GM19035 (cell line): ENCODE measurements around the gene DEPP1.

Source experiments
- ATAC-seq: cut with Tn5 transposase; IDR thresholded peaks from one replicate; pipeline ENCODE4 v1.9.1; 2021; ENCODE audit not compliant: unreplicated experiment

Gene DEPP1

DNA sequence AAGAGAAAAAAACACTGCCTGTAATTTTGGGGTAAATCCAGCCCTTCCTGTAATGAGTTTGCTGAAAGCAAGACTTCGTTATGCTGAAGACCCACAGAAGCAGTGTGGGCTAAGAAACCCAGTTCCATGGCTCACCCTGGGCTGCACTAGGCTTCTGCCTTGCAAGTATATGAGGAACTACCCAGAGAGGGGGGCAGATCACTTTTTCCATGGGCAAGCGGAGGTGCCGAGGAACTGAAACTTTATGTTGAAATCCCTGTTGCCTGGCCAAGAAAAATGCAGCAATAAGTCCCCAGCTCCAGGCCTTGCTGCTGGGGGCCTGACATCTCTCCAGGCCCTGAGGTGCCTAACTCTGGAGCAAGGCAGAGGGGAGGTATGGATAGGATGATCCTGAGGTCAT is 10.5 kb downstream of the DEPP1 start:
- ATAC-seq = no peak

DNA sequence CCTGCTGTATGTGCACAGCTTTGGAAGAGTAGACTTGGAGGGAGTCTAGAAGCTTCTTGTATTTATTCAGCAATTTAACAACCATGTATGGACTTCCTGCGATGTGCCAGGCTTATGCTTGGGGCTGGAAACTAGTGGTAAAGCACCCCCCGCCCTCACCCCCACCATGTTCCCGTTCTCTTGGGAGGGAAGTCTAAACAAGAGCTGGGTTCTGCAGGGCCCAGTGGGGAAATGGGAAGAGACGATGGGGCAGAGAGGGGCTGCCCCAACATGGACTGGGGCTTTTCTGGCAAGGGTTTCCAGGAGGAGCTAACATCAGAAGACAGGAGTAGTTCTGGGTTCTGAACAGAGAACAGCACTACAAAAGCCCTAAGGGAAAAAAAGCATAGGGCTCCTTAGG is 11.0 kb downstream of the DEPP1 start:
- no peak for ATAC-seq

DNA sequence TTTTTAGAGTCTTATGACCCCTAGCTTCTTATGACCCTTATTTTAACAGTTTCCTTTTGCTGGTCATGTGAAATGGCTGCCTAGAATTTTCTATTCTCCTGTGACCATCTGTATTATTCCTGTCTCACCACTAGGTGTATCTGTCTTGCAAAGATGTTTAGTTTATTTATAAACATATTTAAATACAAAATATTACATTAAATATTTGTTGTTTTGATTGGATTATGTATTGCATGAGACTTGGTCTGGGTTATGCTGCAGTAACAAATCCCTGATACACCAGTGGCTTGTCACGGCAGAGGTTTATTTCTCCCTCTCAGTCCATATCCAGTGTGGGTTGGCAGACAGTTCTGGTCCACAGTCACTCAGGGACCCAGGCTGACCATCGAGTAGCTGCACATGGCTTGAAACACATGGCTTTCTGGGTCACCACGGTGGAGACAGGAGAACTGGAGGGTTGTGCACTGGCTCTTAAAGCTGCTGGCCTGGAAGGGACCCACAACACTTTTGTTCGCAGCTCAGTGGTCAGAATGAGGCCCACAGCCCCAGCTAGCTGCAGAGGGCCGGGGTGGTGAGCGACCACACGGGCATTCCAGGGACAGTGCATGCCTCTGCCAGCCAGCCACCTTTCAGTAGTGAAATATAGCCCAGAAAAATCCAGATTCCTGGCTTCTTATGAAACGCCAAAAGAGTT is 11.6 kb downstream of the DEPP1 start:
- ATAC-seq = no peak

DNA sequence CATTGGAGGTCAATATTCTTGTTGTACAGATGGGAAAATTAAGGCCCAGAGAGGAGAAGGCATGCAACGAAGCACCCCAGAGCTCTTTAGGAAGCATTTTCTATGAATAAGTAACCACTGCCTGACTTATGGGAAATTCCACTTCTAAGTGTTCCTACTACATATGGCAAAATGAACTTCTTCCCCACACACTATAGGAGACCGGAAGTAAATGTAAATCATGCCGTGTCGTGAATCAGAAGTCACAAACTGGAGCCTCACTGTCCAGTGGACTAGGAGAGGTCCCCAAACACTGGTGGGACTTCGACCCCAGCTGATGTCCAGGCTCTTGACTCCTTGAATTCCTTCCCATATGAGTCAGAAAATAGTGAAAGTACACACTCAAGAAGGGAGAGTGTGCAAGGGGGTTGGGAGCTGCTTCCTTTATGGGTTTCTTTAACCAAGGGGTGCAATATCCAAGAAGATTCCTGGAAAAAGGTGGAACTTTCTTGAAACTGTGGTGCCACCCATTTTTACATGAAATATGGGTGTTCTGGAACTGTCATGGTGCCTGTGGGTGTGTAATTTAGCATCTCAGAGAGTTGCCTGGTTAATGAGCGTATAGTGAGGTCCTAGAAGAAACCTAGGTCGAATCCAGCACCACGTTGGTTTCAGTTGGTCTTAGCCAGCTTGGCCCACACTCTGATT is 12.3 kb downstream of the DEPP1 start:
- ATAC-seq = peak; percentile 36

DNA sequence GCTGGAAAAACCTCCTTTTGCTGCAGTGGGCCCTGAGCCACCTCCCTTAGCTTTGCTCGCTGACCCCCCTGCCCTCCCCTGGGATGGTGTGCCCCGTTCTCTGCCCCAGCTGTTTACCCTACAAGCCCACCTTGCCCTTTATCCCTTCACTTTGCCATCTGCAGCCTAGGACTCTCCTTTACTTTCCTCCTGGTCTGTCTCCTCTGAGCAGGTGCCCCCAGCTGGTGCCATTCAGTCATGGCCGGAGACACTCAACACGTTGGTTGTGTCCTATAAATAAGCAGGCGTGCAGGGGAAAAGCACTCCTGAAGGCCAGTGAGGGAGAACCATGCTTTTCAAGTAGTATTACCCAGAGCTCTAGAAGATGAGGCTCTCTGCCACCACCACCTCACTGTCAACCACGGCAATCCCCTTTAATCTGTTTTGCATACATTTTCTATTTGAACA is 12.9 kb downstream of the DEPP1 start:
- ATAC-seq = peak; percentile 43

DNA sequence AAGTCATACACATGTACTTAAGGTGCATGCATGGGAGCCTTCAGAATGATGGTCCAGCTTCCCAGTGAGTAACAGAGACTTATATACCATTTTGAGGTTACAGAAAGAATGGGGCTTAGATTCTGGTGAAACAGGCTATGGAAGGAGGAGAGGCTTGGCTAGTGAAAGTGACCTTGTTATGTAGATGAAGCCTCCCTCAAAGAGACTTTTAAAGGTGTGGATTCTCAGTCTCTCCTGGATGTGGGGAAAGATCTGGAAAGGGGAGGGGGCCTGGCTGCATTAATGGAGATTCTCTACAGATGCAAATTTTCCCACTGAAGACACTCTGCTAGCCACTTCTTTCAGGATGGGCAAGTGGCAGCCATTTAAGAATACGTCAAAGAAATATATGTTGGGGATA is 13.5 kb downstream of the DEPP1 start:
- ATAC-seq = no peak

DNA sequence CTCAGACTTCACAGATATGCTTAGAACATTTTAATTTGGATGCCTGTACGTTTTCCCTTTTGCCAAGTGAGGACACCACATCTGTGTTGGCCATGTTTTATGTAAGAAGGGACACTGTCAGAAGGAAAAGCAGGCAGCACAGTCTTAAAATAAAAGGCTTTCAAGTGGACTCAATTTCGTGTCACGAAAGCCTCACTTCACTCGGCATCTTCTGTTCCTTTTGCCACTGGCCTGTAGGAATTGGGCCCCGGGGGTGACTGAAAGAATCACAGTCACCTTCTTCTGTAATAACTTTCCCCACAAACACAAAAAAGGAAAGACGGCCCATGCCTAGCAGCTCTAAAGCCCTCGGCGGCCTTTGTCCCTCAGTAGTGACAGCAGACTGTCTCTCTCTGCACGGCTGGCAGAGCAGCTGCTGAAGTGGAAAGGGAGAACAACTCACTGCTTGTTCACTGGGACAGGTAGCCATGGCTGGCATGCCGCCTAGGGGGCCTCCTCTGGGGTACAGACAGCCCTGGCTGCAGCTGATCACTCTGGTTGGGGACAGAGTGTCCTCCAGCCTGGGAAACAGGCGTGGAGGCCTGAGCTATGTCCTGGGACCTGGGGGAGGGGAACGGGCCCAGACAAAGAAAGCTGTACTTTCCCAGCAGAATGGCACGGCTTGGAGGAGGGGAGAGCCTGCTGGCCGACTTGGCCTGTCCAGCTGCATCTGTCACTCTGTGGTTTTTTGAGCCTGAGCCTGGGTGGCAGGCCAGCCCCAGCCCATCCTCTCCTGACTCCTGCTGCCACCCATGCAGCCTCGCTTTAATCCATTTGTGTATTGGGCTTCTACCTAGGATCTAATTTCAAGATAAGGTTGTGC is 14.6 kb downstream of the DEPP1 start:
- no peak for ATAC-seq

DNA sequence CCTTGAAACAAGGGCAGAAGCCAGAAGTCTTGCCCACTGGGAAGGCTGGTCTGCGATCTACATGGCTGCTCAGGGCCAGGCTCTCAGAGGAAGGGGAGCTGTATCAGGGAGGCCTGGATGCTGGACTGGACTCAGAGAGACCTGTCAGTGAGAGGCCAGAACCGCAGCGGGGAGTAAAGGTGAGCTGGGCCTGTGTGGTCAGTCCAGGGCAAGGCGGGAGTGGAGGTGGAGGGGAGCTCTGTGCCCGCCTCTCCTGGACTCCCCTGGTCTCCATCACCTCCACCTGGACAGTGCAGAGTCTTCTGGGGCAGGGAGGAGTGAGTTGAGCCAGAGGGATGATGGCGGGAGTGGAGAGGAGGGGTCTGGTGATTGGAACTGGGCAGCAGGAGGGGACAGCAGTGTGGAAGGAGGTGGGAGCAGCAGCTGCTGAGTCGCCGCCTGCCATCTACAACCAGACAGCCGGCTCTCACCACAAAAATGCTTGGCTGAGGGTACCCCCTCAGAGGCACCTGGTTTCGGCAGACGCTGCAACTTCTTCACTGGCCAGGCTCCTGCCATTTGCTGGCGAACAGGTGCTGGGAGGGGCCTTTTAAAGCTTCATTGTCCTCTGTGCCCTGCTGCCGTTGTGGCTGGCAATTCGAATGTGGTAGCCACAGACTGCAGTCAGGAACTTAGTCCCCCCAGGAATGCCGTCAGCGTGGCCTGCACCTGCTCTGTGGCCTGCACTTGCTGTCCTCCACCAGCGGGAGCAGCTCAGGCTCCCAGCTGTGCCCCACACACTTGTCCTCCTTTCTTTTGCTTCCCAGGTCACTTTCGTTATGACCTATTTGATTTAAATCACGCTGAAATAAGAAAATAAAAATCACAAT is 15.5 kb downstream of the DEPP1 start:
- ATAC-seq = no peak

DNA sequence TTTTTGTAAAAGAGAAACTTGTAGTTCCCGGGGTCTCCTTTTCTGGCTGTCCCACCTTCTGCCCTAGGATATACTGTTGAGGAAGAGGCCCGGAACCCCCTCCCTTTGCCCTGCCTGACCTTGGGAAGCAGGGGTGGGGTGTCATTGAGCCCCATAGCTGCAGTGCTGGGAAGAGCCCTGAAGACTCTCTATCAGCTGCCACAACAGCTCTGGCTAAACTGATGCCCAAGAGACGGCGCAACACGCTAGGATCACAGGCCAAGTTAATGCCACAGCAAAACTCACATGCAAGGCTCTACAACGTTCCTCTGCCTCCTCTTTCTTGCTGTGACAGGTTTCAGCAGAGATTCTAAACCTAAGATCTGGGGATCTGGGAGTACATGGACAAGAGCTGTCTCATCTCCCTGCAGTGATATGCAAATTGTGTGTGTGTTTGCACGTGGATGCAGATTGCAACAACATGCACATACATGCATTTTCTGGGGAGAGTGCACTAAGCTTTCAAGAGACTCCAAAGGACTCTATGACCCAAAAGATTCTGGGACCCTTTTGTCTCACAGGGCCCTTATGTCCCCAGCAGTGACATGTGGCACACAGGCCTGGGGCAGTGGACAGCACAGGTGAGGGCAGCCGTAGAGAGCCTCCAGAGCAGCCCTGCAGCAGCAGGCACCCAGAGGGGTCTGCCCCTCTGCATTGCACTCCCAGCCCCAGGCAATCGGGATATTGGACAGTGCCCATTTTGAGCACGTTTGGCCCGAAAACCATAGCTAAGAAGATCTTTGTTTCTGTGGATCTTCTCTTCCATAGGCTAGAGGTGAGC is 16.5 kb downstream of the DEPP1 start:
- no peak for ATAC-seq

DNA sequence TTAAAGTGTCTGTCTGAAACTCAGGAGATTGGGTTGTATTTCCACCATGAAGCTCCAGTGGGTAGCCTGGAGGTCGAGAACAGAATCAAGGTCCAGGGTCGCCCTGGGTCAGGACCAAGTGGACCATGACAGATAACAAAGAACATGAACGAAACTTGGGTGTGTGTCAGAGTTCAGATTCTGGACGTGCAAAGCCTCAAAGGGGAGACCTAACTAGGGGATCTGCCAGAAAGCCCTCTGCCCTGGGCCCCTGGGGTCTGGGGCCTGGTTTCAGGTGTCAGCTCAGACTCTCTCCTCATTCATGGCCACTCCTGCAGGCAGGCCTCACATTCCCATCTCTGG is 17.4 kb downstream of the DEPP1 start:
- ATAC-seq = no peak

DNA sequence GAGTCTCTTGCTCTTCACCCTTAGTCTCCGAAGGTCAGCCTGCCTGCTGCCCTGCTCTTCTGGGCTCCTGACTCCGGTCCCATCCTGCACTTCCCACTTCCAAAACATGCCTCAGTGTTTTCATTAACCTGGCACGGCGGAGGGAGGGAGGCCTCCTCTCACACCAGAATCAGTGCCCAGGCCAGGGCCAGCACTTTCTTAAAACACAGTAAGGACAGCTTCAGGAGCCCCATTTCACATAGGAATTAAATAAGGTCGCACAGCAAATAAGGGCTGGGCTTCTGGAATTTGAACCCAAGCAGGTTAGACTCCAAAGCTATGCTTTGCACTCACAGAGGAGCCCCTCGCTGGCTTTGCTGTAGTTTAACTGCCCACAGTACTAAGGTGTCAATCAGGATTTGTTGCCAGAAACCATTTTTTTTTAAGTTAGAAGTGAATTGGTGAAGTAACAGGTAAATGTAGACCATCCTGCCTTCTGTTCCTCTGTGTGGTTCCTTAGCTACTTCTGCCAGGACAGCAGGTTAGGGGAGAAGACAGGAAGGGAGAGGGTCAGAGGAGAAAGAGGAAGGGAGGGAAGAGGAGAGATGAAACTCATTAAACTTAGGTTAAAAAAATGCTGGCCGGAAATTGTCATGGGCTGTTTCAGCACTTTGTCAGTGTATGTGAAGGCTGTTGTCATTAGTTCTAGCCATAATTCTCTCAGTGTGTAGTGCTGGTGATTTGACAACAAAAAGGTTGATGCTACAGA is 18.0 kb downstream of the DEPP1 start:
- ATAC-seq = no peak

DNA sequence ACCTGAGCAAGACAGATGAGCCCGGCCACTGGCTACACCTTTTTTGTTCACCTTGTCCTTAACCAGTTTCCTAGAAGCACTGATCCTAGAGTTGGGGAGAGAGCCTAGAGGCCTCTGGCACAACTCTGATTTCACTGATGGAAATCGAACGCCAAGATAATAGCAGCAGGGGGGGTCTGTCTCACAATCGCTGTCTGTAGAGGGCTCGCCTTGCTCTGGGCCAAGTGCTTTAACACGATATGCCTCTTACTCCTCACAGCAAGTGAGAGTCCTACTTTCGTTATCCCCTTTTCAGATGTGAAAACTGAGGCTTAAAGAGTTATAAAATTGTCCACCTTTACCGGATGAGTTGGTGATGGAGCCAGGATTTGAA is 18.5 kb downstream of the DEPP1 start:
- ATAC-seq = no peak

DNA sequence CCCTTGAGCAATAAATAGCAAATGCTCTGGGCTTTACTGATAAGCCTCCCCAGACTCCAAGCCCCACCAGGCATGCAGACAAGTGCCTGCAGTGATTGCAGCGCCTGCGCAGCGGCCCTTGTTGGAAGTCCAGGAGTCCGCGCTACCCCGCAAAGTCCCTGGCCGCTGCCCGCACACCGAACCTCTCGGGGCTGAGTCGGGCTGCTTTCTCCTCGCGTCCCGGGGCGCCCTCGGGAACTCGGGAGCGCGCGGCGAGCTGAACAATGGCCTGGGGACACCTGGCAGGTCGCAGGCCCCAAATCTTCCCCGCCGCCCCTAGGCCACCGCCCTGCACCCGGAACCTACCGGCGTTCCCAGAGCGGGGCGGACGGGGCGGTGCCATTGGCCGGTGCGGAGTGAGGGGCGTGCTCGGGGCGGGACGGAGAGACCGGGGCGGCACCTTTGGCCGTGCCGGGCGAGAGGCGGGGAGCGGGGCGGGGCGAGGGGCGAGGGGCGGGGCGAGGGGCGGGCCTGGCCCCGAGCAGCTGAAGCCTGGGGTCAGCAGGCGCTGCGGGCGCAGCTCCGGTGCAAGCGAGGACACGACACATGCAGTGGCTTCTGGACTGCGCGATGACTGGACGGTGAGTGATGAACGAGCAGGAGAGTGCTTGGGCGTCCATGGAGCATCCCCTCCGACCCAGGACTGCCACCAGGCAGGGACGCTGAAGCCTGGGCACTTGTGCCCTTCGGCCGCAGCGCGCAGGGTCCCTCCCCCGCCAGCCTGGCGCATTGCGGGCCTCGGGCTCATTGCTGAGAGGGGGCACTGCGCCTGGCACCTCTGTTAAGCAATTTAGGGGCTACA is 19.1 kb downstream of the DEPP1 start, which contains the start of gene RASSF4:
TSS of gene RASSF4 (plus strand) at position 556 of the 841 bp plus-strand sequence. CDS start 10,401 bp downstream, outside the sequence.
- ATAC-seq = peak; percentile 99

DNA sequence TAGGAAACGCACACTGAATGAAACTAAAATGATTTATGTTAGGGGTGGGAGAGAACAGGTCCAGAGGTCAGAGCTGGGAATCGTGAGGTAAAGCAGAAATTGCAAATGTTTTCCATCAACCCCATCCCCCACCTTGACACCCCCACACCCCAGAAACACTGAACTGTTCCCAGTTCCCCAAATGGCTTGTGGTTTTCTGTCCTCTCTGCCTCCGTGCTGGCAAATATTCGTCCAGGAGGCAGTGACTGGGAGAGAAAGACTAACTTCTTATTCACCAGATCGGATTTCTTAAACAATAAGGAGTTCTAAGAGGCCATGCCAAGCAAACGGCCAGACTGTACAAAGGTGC is 19.7 kb downstream of the DEPP1 start:
- no peak for ATAC-seq

DNA sequence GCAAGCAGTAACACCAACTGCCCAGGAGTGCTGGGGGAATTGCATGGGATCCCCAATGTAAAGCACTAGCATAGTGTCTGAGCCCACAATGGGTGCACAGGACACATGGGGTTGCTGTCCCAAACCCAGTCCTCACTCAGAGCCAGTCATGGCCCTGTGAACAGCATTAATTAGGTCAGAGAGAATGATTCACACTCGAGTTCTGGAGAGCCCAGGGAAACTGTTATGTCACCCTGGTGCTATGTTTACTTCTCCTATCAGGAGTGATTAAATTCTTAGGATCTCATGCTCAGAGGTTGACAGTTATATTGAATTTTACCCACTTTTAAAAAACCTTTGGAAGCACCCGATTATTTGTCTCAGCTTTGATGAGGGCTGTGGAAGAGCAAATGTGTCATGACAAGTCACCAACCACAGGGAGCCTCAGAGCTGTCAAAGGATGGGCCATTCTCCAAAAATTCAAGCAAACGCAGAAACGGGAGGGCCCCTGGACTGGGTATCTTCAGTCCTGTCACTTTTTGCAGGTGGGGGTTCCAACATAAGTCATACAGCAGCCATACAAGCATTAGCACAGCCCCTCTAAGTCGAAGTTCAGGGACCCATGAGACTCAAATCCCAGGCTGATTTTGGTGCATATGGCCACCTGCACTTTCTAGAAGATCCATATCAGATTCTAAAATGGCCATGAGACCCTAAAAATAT is 20.3 kb downstream of the DEPP1 start:
- no peak for ATAC-seq

DNA sequence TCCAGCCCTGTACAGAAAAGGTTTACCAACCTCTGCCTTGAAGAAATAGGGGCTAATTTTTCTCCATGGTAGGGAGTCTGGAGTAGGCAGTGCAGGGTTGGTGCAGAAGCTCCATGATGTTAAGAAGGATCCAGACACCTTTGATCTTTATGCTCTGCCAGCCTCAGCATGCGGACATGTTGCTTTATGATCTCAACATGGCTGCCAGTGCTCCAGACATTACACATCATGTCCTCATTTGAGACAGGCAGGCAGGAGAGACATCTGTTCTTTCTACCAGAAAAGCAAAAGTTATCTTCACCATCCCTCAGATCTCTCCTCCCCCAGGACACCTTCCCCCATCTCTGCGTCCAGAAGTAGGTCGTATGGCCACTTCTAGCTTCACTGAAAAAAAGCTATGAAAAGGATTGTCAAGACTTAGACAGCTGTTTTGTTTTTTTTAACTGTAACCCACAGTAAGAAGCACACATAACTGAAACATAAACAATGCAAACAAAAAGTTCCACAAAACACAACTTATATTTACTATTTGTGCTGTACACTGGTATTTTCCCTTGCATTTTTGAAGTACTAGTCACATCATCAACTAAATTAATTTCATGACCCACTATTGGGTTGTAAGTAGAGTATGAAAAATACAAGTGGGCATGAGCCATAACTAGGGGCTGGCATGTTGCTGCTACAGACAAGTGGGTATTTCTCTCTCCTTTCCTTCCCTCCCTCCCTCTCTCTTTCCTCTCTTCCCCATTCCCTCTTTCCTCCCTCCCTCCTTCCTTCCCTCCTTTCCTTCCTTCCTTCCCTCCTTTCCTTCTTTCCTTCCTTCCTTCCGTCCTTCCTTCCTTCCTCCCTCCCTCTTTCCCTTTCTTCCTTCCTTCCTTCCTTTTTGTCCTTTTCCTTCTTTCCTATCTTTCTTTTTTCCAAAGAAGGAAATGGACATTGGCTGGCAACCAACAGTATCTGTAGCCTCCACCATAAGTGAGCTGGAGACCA is 21.6 kb downstream of the DEPP1 start:
- no peak for ATAC-seq

DNA sequence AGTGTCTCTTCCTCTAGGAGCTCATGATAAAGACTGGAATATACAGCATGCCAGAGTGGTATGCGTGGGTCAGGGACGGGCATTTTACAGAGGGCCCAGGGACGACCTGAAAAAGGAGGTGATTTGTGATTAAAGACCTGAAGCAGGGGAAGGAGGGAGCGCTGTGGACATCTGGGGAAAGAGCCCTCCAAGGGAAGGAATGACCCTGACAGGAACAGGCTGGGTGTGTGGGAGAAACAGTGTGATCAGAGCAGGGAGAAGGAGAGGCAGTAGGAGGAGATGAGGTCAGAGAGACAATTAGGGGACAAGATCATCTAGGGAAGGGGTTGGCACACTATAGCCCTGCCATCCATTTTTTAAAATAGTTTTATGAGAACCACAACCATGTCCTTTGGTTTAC is 22.4 kb downstream of the DEPP1 start:
- ATAC-seq = no peak
